GM18502 (cell line): ENCODE results near the gene TMEM164.
A peak's percentile ranks its signal among the peaks of the same experiment; 100 is the strongest.
"Not testable (repeated sequence)": the region's sequence is repeated elsewhere in the genome, so short reads cannot be mapped to it uniquely, and the experiment has no call there.

Source experiments
- ATAC-seq: cut with Tn5 transposase; IDR thresholded peaks from one replicate; pipeline ENCODE4 v1.9.1; 2021; ENCODE audit warnings: mild to moderate bottlenecking; ENCODE audit not compliant: unreplicated experiment, poor library complexity

The TMEM164 gene

GRCh38 chrX:110002300-110003166 lies at the start of gene TMEM164:
TSS of gene TMEM164 (plus strand) at chrX:110003114. CDS start at chrX:110003775, 661 bp downstream.
- peak; percentile 84 for ATAC-seq

GRCh38 chrX:109954333-109954732 lies 48.6 kb upstream of the TMEM164 start:
- ATAC-seq: no peak

- no peak for ATAC-seq
Measured at GRCh38 chrX:109954955-109955354, 48.0 kb upstream of the TMEM164 start.

GRCh38 chrX:109958266-109958665 lies 44.6 kb upstream of the TMEM164 start:
- ATAC-seq: no peak

- no peak for ATAC-seq
Measured at GRCh38 chrX:109959356-109959871, 43.5 kb upstream of the TMEM164 start.

GRCh38 chrX:109964390-109964789 lies 38.5 kb upstream of the TMEM164 start:
- no peak for ATAC-seq

GRCh38 chrX:109966246-109966645 lies 36.7 kb upstream of the TMEM164 start:
- ATAC-seq: no peak

GRCh38 chrX:109967156-109967555 lies 35.8 kb upstream of the TMEM164 start:
- no peak for ATAC-seq

GRCh38 chrX:109970841-109971240 lies 32.1 kb upstream of the TMEM164 start:
- not testable (repeated sequence) for ATAC-seq

GRCh38 chrX:109974906-109975655 lies 27.8 kb upstream of the TMEM164 start:
- ATAC-seq: no peak

GRCh38 chrX:109985210-109985609 lies 17.7 kb upstream of the TMEM164 start:
- ATAC-seq: not testable (repeated sequence)

- no peak for ATAC-seq
Measured at GRCh38 chrX:109987884-109988283, 15.0 kb upstream of the TMEM164 start.

- no peak for ATAC-seq
Measured at GRCh38 chrX:109990582-109991276, 12.2 kb upstream of the TMEM164 start.

- no peak for ATAC-seq
Measured at GRCh38 chrX:109992203-109992602, 10.7 kb upstream of the TMEM164 start.

GRCh38 chrX:109995155-109995554 lies 7.8 kb upstream of the TMEM164 start:
- ATAC-seq: no peak

GRCh38 chrX:109997786-109998452 lies 5.0 kb upstream of the TMEM164 start:
- ATAC-seq: no peak

GRCh38 chrX:110000000-110000399 lies 2.9 kb upstream of the TMEM164 start:
- ATAC-seq: no peak

- no peak for ATAC-seq
Measured at GRCh38 chrX:110000847-110001713, 1.8 kb upstream of the TMEM164 start.

GRCh38 chrX:110001740-110002299 lies 1.1 kb upstream of the TMEM164 start:
- peak; percentile 12 for ATAC-seq
